Breast epithelium (tissue), 4 donors: Measurements from ENCODE around the gene SSR4. TPM values are rescaled to one million over a fixed set of nuclear protein-coding genes. Genes with fewer than 3 reads are reported as not detected.

Source experiments
- DNase-seq, 2 donors: peaks; one replicate each; pipeline ENCODE4 v3.0.0-alpha.2; 2019; ENCODE audit warnings: low spot score in 2 of 2
- H3K27ac ChIP-seq, 2 donors: fragments of 200-600 bp; sonication (generic) in 1 of 2; one replicate each; pipeline ENCODE4 v1.5.1; 2016 to 2019; ENCODE audit warnings: mild to moderate bottlenecking in 1 of 2
- H3K27me3 ChIP-seq, 2 donors: fragments of 200-600 bp; sonication (generic) in 1 of 2; one replicate each; pipeline versions ENCODE4 v1.5.1 to v1.6.0; 2017 to 2019; ENCODE audit warnings: control low read depth in 1 of 2, mild to moderate bottlenecking in 1 of 2
- H3K36me3 ChIP-seq: fragments of 200-600 bp; one replicate; pipeline ENCODE4 v1.5.1; 2019
- H3K4me1 ChIP-seq, 2 donors: fragments of 200-600 bp; sonication (generic); one replicate each; pipeline ENCODE4 v1.5.1; 2016 to 2019; ENCODE audit warnings: control low read depth in 1 of 2
- H3K4me3 ChIP-seq, 3 donors: fragments of 200-600 bp; sonication (generic); 1 replicate in 2 of 3; 2 replicates in 1 of 3; pipeline ENCODE4 v1.5.1; 2016 to 2019; ENCODE audit warnings: mild to moderate bottlenecking in 3 of 3, moderate library complexity in 2 of 3
- H3K9me3 ChIP-seq, 2 donors: fragments of 200-600 bp; sonication (generic) in 1 of 2; one replicate each; pipeline ENCODE4 v1.5.1; 2016 to 2019; ENCODE audit warnings: control low read depth in 1 of 2
- CTCF ChIP-seq, 3 donors: fragments of 450-650 bp; IDR thresholded peaks; one replicate each; pipeline ENCODE4 v1.5.1; 2016 to 2017; ENCODE audit warnings: antibody characterized with exemption in 3 of 3, mild to moderate bottlenecking in 3 of 3, moderate library complexity in 3 of 3
- POLR2A ChIP-seq: fragments of 450-650 bp; IDR thresholded peaks from one replicate; pipeline ENCODE4 v1.6.1; 2016; ENCODE audit warnings: antibody characterized with exemption, mild to moderate bottlenecking, moderate library complexity
- POLR2AphosphoS5 ChIP-seq, 3 donors: sonication (generic); formaldehyde crosslinking; IDR thresholded peaks; one replicate each; pipeline ENCODE4 v1.6.1; 2017; ENCODE audit warnings: antibody characterized with exemption in 3 of 3
- intact Hi-C: fragments of 100-400 bp; cut with DNase I; formaldehyde crosslinking; loops from one replicate; pipeline ENCODE4 v1.15.1; 2023; ENCODE audit warnings: low total_unique reads
- total RNA-seq, 3 donors: library from RNA; depleted of rRNA; stranded (reverse); fragments of >200 nt; gene quantifications; one replicate each; pipeline ENCODE4 v1.1.0, GENCODE V29; 2016

The SSR4 gene
- total RNA-seq, 3 donors from 2014 or later, result 112 to 252 (median 182) TPM

- no peak for TF ChIP-seq CTCF (IDR thresholded peaks at IDR 0.05)
- TF ChIP-seq POLR2AphosphoS5 (IDR thresholded peaks at IDR 0.05), result no peak
- Histone ChIP-seq H3K36me3 (no peaks in the 10 kb centered on the region), H3K4me1 (no peaks in the 10 kb centered on the region), H3K27me3 (peaks cover 5 to 82% of the 10 kb centered on the region in 2 donors), H3K9me3 (no peaks in the 10 kb centered on the region), H3K27ac (no peak overlapping the region), H3K4me3 (peak overlapping the region; percentile 32 to 69 (median 49))
- DNase-seq, result no peak
- intact Hi-C loops, result no loop called here
Measured at GRCh38 chrX:153829549-153829798, 35.0 kb downstream of the SSR4 start.

- intact Hi-C loops, result no loop called here
- Histone ChIP-seq H3K4me3 (peak within 1 kb of the TSS; percentile 32 to 69 (median 49)), H3K9me3 (no peaks in the 10 kb centered on the region), H3K36me3 (no peaks in the 10 kb centered on the region), H3K27me3 (peaks cover 5 to 82% of the 10 kb centered on the region in 2 donors), H3K27ac (no peak within 1 kb of the TSS), H3K4me1 (no peaks in the 10 kb centered on the region)
- TF ChIP-seq CTCF (IDR thresholded peaks at IDR 0.05) (no peak), POLR2AphosphoS5 (IDR thresholded peaks at IDR 0.05) (no peak), POLR2A (no peak)
- DNase-seq, result no peak
Measured at GRCh38 chrX:153829799-153830639, 35.6 kb downstream of the SSR4 start, which contains the start of gene PDZD4. PDZD4 (minus strand) TSS chrX:153830544; CDS start chrX:153830298, 246 bp downstream.

- no peaks in the 10 kb centered on the region for H3K9me3 ChIP-seq
- DNase-seq, result no peak
Measured at GRCh38 chrX:153830640-153831428, 36.4 kb downstream of the SSR4 start.

GRCh38 chrX:153831429-153832150, 37.1 kb downstream of the SSR4 start:
- Histone ChIP-seq H3K4me3 (no peak overlapping the region), H3K27me3 (peaks cover 5 to 78% of the 10 kb centered on the region in 2 donors)

More at GRCh38 chrX:153830640-153831428, 36.4 kb downstream of the SSR4 start:
- H3K27me3 ChIP-seq, result peaks cover 5 to 78% of the 10 kb centered on the region in 2 donors
- intact Hi-C loops, result no loop called here
- peak overlapping the region in 2 of 3 donors; percentile 49 to 69 for H3K4me3 ChIP-seq
- no peak overlapping the region for H3K27ac ChIP-seq
- TF ChIP-seq POLR2AphosphoS5 (IDR thresholded peaks at IDR 0.05) (no peak), CTCF (IDR thresholded peaks at IDR 0.05) (no peak), POLR2A (no peak)
- no peaks in the 10 kb centered on the region for H3K4me1 ChIP-seq
- H3K36me3 ChIP-seq, result no peaks in the 10 kb centered on the region

More at GRCh38 chrX:153831429-153832150, 37.1 kb downstream of the SSR4 start:
- TF ChIP-seq POLR2A (no peak), CTCF (IDR thresholded peaks at IDR 0.05) (no peak), POLR2AphosphoS5 (IDR thresholded peaks at IDR 0.05) (no peak)
- intact Hi-C loops, result no loop called here
- no peak for DNase-seq
- H3K36me3 ChIP-seq, result no peaks in the 10 kb centered on the region
- H3K9me3 ChIP-seq, result no peaks in the 10 kb centered on the region
- H3K27ac ChIP-seq, result no peak overlapping the region
- no peaks in the 10 kb centered on the region for H3K4me1 ChIP-seq
